Endothelial cell of hepatic sinusoid (primary cell): ENCODE data around the gene POTEB3.
"Not testable (repeated sequence)": the region's sequence is repeated elsewhere in the genome, so short reads cannot be mapped to it uniquely, and the experiment has no call there.

Experiments
- in situ Hi-C: cut with HindIII; loops from 2 replicates; pipeline ENCODE4 v1.10.0; 2017; ENCODE audit warnings: low sequenced_read_pairs

Gene POTEB3

DNA sequence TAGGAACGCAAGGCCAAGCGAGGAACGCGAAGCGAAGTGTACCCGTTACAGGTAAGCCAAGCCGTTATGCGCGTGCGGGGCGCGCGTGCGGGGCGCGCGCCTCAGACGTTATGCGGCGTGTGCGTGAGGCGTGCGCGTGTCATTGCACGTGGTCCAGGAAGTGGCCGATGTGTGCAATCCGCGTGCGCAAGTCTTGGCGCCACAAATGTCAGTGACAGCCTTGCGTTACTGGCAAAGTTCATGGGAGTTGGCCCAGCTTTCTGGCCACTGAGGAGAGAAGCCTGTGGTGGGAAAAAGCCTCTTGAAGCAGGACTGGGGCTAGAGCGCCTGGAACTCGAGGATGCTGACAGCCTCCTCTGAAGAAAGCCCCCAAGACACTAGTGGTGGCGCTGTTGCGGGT lies at the start of gene POTEB3:
TSS of gene POTEB3 (minus strand) at position 101 of the 400 bp plus-strand sequence. CDS start 488 bp downstream, outside the sequence.
- in situ Hi-C loops, result not testable (repeated sequence)

DNA sequence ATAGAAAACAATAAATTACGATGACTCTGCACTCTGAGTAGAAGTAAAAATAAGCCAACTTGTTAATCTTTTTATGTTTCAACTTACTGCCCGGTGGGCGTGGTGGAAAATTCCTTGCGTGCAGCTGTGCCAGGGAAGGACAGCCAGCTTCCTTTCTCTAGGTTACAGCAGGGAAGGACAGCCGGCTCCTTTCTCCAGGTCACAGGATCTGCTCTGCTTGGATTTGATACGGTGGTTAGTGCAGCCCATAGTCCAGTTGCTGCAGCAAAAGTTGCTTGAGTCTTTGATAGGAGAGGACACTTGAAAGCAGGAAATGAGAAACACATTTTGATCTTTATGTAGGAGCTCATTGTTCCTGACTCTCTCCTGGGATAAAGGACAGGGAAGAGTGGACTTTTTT lies 13.4 kb upstream of the POTEB3 start:
- in situ Hi-C loops, result not testable (repeated sequence)

DNA sequence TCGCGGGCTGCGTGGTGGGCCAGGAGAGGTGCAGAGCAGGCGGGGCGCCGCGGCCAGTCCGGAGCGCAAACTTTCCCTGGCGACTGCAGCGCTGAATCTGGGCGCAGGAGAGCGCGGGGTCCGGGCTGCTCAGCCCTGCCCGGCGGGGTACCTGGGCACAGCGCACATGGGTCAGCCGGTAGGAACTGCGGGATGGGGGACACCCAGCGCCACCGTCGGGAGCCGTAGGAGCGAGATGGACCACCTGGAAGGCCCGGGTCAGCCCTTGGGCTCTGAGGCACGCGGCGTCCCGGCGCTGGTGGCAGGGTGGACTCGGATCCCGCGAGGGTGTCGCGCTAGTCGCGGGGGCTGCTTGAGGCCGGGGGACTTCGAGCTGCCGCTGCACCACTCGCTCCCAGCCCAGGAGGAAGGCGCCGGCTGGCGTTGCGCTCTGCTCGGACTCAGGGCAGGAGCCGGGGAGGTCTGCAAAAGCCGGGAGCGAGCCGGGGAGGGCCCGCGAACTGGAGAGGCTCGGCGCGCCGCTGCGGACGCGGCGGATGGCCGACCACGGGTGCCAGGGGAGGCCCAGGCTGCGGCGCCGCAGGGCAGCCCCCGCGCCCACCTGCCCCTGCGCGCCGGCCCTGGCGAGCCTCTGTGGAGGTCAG lies 11.7 kb upstream of the POTEB3 start:
- in situ Hi-C loops, result not testable (repeated sequence)

DNA sequence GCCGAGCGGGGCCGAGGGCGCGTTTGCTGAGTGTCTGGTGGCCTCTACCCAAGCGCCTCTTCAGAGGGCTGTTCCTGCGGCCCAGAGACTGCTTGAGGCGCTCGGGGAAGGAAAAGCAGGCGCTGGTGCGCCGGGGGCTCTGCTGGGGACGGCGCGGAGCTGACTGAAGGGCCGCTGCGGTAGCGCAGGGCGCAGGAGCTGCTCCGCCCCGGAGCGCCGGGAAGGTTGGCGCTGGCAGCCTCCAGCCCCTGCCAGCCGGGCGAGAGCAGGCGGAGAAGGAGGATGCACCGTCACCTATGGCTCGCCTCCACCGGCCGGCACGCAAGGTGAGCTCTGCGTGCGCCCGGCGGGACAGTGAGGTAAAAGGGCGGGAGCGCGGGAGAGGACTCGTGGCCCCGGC lies 11.2 kb upstream of the POTEB3 start:
- in situ Hi-C loops, result not testable (repeated sequence)

DNA sequence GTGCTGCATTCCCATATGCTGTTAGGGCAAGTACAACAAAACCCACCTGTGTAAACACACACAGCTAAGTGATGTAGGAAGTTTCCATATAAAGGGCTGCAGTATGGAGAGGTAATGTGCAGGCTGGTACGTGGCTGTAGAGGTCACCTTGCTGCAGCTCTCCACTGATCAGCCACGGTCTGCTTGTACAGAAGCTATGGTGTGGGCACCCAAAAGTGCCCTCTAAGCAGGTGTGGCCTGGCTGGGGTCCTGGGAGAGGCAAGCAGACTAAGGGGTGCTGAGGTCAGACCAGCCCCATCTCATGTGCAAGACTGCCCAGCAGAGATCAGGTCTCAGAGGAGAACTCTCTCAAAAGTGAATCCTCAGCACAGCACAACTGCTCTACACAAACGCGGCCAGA lies 32.9 kb downstream of the POTEB3 start:
- in situ Hi-C loops, result not testable (repeated sequence)

DNA sequence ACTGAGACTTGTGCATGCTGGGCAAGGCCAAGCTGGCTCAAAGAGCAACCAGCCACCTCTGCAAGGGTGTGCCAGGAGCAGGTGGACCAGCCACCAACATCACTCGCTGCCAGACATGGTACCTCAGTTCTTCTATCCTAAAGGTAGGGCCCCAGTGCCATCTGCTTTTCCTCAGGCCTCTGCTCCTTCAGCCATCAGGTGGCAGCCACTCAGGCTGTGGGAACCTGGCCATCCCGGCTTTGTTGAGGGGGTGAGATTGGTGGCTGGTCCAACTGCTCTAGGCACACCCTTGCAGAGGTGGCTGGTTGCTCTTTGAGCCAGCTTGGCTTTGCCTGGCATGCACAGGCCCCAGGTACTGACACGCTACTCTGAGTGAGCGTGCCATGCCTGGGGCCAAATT lies 38.8 kb downstream of the POTEB3 start:
- in situ Hi-C loops, result not testable (repeated sequence)

DNA sequence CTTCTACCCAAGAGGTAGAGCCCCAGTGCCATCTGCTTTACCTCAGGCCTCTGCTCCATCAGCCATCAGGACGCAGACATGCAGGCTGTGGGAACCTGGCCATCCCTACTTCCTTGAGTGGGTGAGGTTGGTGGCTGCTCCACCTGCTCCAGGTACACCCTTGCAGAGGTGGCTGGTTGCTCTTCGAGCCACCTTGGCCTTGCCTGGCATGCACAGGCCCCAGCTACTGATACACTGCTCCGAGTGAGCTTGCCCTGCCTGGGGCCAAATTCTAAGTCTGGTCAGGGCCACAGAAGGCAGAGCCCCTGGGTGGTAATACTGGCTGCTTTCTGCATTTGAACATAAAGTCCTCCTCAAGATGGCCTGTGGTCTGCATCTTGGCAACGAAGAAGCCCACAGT lies 41.2 kb downstream of the POTEB3 start:
- in situ Hi-C loops, result not testable (repeated sequence)

DNA sequence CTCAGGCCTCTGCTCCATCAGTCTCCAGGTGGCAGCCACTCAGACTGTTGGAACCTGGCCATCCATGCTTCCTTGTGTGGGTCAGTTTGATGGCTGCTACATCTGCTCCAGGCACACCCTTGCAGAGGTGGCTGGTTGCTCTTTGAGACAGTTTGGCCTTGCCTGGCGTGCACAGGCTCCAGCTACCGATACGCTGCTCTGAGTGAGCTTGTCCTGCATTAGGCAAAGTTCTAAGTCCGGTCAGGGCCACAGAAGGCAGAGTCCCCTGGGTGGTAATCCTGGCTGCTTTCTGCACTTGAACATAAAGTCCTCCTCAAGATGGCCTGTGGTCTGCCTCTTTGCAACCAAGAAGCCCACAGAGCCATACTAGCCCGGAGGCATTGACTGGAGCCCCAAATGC lies 41.8 kb downstream of the POTEB3 start:
- in situ Hi-C loops, result not testable (repeated sequence)

DNA sequence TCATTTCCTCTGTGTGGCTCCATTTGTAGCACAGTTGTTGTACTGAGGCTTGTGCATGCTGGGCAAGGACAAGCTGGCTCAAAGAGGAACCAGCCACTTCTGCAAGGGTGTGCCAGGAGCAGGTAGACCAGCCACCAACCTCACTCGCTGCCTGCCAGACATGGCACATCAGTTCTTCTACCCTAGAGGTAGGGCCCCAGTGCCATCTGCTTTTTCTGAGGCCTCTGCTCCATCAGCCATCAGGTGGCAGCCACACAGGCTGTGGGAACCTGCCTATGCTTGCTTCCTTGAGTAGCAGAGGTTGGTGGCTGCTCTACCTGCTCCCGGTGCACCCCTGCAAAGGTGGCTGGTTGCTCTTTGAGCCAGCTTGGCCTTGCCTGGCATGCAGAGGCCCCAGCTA lies 42.6 kb downstream of the POTEB3 start:
- in situ Hi-C loops, result not testable (repeated sequence)

DNA sequence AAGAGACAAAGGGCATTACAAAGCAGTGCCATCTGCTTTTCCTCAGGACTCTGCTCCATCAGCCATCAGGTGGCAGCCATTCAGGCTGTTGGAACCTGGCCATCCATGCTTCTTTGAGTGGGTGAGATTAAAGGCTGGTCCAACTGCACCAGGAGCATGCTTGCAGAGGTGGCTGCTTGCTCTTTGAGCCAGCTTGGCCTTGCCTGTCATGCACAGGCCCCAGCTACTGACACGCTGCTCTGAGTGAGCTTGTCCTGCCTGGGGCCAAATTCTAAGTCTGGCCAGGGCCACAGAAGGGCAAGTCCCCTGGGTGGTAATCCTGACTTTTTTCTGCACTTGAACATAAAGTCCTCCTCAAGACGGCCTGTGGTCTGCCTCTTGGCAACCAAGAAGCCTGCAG lies 43.1 kb downstream of the POTEB3 start:
- in situ Hi-C loops, result not testable (repeated sequence)

DNA sequence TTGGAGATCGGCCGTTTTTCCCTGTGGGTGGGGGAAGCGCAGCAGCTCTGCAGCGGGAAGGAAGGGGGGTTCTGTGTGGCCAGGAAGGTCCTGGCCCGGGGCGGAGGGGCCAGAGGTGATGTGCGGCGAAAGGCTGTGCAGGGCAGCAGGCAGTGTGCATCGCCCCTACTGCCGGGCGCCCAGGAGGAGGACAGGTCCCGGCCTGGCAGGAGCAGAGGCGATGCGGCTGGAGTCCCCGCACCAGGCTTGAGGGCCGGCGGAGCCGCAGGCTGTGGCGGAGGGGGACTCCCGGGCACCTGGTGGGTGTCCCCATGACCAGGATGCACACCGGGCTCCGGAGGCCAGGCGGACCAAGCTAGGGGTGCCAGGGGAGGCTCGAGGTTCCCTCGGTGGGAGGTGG lies 54.3 kb downstream of the POTEB3 start:
- in situ Hi-C loops, result not testable (repeated sequence)

DNA sequence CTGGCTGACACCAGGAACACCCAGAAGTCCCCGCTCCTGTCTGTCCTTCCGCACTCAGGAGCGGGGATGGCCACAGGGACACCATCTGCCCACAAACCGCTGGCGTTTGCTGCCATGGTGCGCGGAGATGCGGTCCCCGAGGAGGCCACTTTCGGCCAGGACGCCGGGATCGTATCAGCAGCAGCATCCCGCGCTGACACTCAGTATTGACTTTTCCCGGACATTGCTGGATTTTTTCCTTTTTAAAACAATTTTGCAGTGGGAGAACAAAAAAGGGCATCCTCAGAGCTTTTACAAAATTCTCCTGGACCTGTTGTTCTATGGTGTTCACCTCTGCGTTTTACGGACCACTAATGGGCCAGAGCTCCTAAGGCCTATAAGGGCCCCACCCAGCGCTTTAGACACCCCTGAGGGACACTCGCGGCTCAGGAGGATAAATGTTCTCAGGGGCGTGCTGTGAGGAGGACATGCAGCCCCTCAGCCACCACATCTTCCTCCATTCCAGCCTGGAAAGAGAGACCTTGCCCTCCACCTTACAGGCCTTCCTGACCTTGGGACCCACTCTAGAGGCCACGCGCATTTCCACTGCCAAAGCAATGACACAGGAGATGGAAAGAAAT lies 56.3 kb downstream of the POTEB3 start:
- in situ Hi-C loops, result not testable (repeated sequence)

DNA sequence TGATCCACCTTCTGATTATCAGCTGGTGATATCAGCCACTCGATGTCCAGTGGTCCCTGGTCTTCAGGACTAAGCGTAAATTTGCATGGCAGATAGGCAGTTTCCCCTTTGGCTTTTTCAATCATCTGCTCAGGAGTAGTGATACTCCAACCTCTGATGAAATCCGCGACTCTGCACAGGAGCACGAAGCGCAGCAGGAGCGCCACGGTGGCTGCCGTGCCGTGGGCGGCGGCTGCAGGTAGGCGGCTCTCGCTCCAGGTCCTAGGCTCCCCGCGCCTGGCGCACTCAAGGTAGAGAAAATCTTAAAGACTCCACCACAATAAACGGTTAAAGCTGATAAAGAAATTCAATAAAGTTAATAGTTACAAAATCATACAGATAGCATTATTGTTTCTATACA lies 66.6 kb downstream of the POTEB3 start:
- in situ Hi-C loops, result not testable (repeated sequence)

DNA sequence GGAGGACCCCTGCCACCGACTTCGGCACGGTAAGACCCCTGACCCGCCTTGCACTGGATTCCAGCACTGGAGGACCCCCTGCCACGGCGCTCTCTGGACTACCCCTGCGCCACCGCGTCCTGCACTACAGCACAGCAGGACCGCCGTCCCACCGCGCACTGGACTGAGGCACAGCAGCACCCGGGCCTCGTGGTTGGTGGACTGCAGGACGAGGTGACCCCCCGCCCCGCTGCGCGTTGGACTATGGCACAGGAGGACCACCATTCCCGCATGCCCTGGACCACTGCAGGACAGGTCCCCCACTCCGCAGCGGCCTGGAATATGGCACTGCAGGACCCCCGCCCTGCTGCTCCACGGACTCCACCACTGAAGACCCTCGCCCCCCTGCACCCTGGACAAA lies 71.1 kb downstream of the POTEB3 start:
- in situ Hi-C loops, result not testable (repeated sequence)

DNA sequence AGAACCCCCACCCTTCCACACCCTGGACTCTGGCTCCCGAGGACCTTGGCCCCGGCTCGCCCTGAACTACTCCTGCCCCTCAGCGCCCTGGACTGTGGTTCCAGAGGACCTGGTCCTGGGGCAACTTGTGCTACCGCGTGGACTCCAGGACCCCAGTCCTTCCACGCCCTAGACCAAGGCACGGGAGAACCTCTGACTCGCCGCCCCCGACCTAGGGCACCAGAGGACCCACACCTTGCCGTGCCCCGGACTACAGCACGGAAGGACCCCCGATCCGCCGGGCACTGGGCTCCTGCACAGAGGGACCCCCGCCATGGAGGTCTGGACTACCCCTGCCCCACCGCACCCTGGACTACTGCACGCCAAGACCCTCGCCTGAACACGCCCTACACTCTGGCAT lies 71.7 kb downstream of the POTEB3 start:
- in situ Hi-C loops, result not testable (repeated sequence)
